Fibroblast of lung (primary cell): ENCODE results near the gene MCM5. TPM values are rescaled to one million over a fixed set of nuclear protein-coding genes. Genes with fewer than 3 reads are reported as not detected.

Experiments
- DNase-seq, 2 donors: peaks; one replicate each; pipeline versions ENCODE4 v3.0.0 to v3.0.0-alpha.2; 2010; ENCODE audit warnings: low read depth in 2 of 2
- H2AFZ ChIP-seq: 2 replicates; pipeline ENCODE4 v1.5.1; 2012; ENCODE audit warnings: low read length, control low read depth, inconsistent platforms
- H3K27ac ChIP-seq: 2 replicates; pipeline ENCODE4 v1.5.1; 2011; ENCODE audit warnings: low read length, control low read depth; ENCODE audit not compliant: insufficient read depth
- H3K27me3 ChIP-seq: 2 replicates; pipeline ENCODE4 v1.5.1; 2011; ENCODE audit warnings: mild to moderate bottlenecking, low read length; ENCODE audit not compliant: control insufficient read depth, insufficient read depth
- H3K36me3 ChIP-seq: 2 replicates; pipeline ENCODE4 v1.5.1; 2011; ENCODE audit warnings: low read length; ENCODE audit not compliant: control insufficient read depth, insufficient read depth
- H3K4me1 ChIP-seq: 2 replicates; pipeline ENCODE4 v1.5.1; 2011; ENCODE audit warnings: low read length; ENCODE audit not compliant: control insufficient read depth, insufficient read depth; ENCODE audit errors: extremely low read depth
- H3K4me2 ChIP-seq: 2 replicates; pipeline ENCODE4 v1.5.1; 2011; ENCODE audit warnings: low read length, control low read depth; ENCODE audit not compliant: insufficient read depth; ENCODE audit errors: extremely low read depth
- H3K4me3 ChIP-seq, 4 experiments: fragments of 200-600 bp in 1 of 4; sonication (generic) in 1 of 4; replicated peaks in 1 of 4; 2 replicates each; pipeline ENCODE4 v1.5.1; 2011 to 2016; ENCODE audit warnings: low read length in 4 of 4, low read depth in 3 of 4, mild to moderate bottlenecking in 3 of 4, control low read depth in 2 of 4, inconsistent platforms in 1 of 4, mixed read lengths in 1 of 4; ENCODE audit not compliant: insufficient read depth in 1 of 4; ENCODE audit errors: control extremely low read depth in 1 of 4
- H3K79me2 ChIP-seq: 2 replicates; pipeline ENCODE4 v1.5.1; 2012; ENCODE audit warnings: mild to moderate bottlenecking, low read length, inconsistent platforms; ENCODE audit not compliant: control insufficient read depth, insufficient read depth
- H3K9ac ChIP-seq: 2 replicates; pipeline ENCODE4 v1.5.1; 2011; ENCODE audit warnings: mild to moderate bottlenecking, low read length, control low read depth; ENCODE audit not compliant: insufficient read depth
- H3K9me3 ChIP-seq: 2 replicates; pipeline ENCODE4 v1.5.1; 2012; ENCODE audit warnings: low read depth, low read length; ENCODE audit not compliant: control insufficient read depth, insufficient read depth
- H4K20me1 ChIP-seq: 2 replicates; pipeline ENCODE4 v1.5.1; 2011; ENCODE audit warnings: low read length; ENCODE audit not compliant: control insufficient read depth, insufficient read depth; ENCODE audit errors: extremely low read depth
- CTCF ChIP-seq, 2 donors: IDR thresholded peaks in 1 of 2; conservative IDR thresholded peaks in 1 of 2; 1 replicate in 1 of 2; 2 replicates in 1 of 2; pipeline ENCODE4 v1.5.1; 2011 to 2012; ENCODE audit warnings: low read length in 2 of 2, control low read depth in 1 of 2, inconsistent platforms in 1 of 2, low read depth in 1 of 2, mild to moderate bottlenecking in 1 of 2
- EZH2 ChIP-seq: IDR thresholded peaks from 2 replicates; pipeline ENCODE4 v1.5.1; 2012; ENCODE audit warnings: low read length, control low read depth, mild to moderate bottlenecking; ENCODE audit errors: missing control alignments
- polyA plus RNA-seq, 2 donors: library from polyadenylated mRNA; depleted of rRNA in 1 of 2; stranded (reverse) in 1 of 2; unstranded in 1 of 2; fragments of >200 nt; gene quantifications; 2 replicates each; pipeline ENCODE4 v1.2.1, GENCODE V29; 2011 to 2012; ENCODE audit warnings: missing spikeins in 1 of 2
- total RNA-seq: library from RNA; depleted of rRNA; stranded (reverse); fragments of >200 nt; gene quantifications from 2 replicates; pipeline ENCODE4 v1.2.1, GENCODE V29; 2014

MCM5 gene
- total and polyA plus RNA-seq, 2 donors (not counting 1 experiment from before 2014, with no cell fraction given), result 13.4 to 21.7 TPM

GRCh38 chr22:35413624-35414023, 13.7 kb downstream of the MCM5 start:
- no peaks in the 10 kb centered on the region for H4K20me1 ChIP-seq
- no peak overlapping the region for H3K27ac ChIP-seq
- H3K36me3 ChIP-seq, result peaks cover 23% of the 10 kb centered on the region
- no peak for TF ChIP-seq CTCF (conservative IDR thresholded peaks at IDR 0.05 in 1 of 2, IDR thresholded peaks at IDR 0.05 in 1 of 2; ENCODE audit: low read depth in 1 of 2, low read length in 2 of 2)
- no peak for TF ChIP-seq EZH2
- H3K79me2 ChIP-seq, result no peaks in the 10 kb centered on the region
- H3K4me2 ChIP-seq, result no peak overlapping the region
- no peaks in the 10 kb centered on the region for H3K4me1 ChIP-seq
- H2AFZ ChIP-seq, result no peak overlapping the region
- H3K9me3 ChIP-seq, result no peaks in the 10 kb centered on the region
- no peak for DNase-seq
- H3K9ac ChIP-seq, result no peak overlapping the region
- H3K27me3 ChIP-seq, result no peaks in the 10 kb centered on the region
- no peak overlapping the region for H3K4me3 ChIP-seq

- no peak for DNase-seq
- H4K20me1 ChIP-seq, result no peaks in the 10 kb centered on the region
- H3K4me3 ChIP-seq, result no peak overlapping the region
- no peaks in the 10 kb centered on the region for H3K27me3 ChIP-seq
- no peak overlapping the region for H3K27ac ChIP-seq
- peaks cover 27% of the 10 kb centered on the region for H3K36me3 ChIP-seq
- no peaks in the 10 kb centered on the region for H3K79me2 ChIP-seq
- no peak overlapping the region for H3K4me2 ChIP-seq
- no peak overlapping the region for H2AFZ ChIP-seq
- H3K9ac ChIP-seq, result no peak overlapping the region
- TF ChIP-seq EZH2, result no peak
- no peak for TF ChIP-seq CTCF (conservative IDR thresholded peaks at IDR 0.05 in 1 of 2, IDR thresholded peaks at IDR 0.05 in 1 of 2; ENCODE audit: low read depth in 1 of 2, low read length in 2 of 2)
- no peaks in the 10 kb centered on the region for H3K4me1 ChIP-seq
- H3K9me3 ChIP-seq, result no peaks in the 10 kb centered on the region
Measured at GRCh38 chr22:35417606-35418005, 17.7 kb downstream of the MCM5 start.

- DNase-seq, result peak in 1 of 2 donors; percentile 53
- no peak overlapping the region for H3K27ac ChIP-seq
- H3K9me3 ChIP-seq, result no peaks in the 10 kb centered on the region
- no peak for TF ChIP-seq CTCF (conservative IDR thresholded peaks at IDR 0.05 in 1 of 2, IDR thresholded peaks at IDR 0.05 in 1 of 2; ENCODE audit: low read depth in 1 of 2, low read length in 2 of 2)
- no peak for TF ChIP-seq EZH2
- H3K4me3 ChIP-seq, result no peak overlapping the region
- no peaks in the 10 kb centered on the region for H3K4me1 ChIP-seq
- H3K4me2 ChIP-seq, result no peak overlapping the region
- H3K9ac ChIP-seq, result no peak overlapping the region
- H3K79me2 ChIP-seq, result no peaks in the 10 kb centered on the region
- no peak overlapping the region for H2AFZ ChIP-seq
- H3K27me3 ChIP-seq, result no peaks in the 10 kb centered on the region
- no peaks in the 10 kb centered on the region for H4K20me1 ChIP-seq
- H3K36me3 ChIP-seq, result peaks cover 31% of the 10 kb centered on the region
Measured at GRCh38 chr22:35418088-35418487, 18.1 kb downstream of the MCM5 start.
